Ishikawa (cell line): ENCODE data around the gene MYO7B.

Source experiments
- CEBPB ChIP-seq: IDR thresholded peaks from 2 replicates; pipeline ENCODE4 v1.6.1; 2012
- CREB1 ChIP-seq: IDR thresholded peaks from 2 replicates; pipeline ENCODE4 v1.6.1; 2012; ENCODE audit warnings: low read depth
- EGR1 ChIP-seq: IDR thresholded peaks from 2 replicates; pipeline ENCODE4 v1.6.1; 2012
- EP300 ChIP-seq: IDR thresholded peaks from 2 replicates; pipeline ENCODE4 v1.6.1; 2012; ENCODE audit warnings: borderline replicate concordance
- FOXM1 ChIP-seq: IDR thresholded peaks from 2 replicates; pipeline ENCODE4 v1.6.1; 2012; ENCODE audit warnings: low read depth, borderline replicate concordance
- MAX ChIP-seq: IDR thresholded peaks from 2 replicates; pipeline ENCODE4 v1.6.1; 2012
- NFIC ChIP-seq: IDR thresholded peaks from 2 replicates; pipeline ENCODE4 v1.6.1; 2012
- RAD21 ChIP-seq: IDR thresholded peaks from 2 replicates; pipeline ENCODE4 v1.6.1; 2012; ENCODE audit warnings: low read depth
- REST ChIP-seq: IDR thresholded peaks from 2 replicates; pipeline ENCODE4 v1.6.1; 2012; ENCODE audit warnings: low read depth, mild to moderate bottlenecking
- TAF1 ChIP-seq: IDR thresholded peaks from 2 replicates; pipeline ENCODE4 v1.6.1; 2012; ENCODE audit warnings: low read depth, mild to moderate bottlenecking
- TCF12 ChIP-seq: IDR thresholded peaks from 2 replicates; pipeline ENCODE4 v1.6.1; 2012; ENCODE audit warnings: low read depth
- TEAD4 ChIP-seq: IDR thresholded peaks from 2 replicates; pipeline ENCODE4 v1.6.1; 2012
- USF1 ChIP-seq: IDR thresholded peaks from 2 replicates; pipeline ENCODE4 v1.6.1; 2012
- YY1 ChIP-seq: IDR thresholded peaks from 2 replicates; pipeline ENCODE4 v1.6.1; 2012; ENCODE audit warnings: low read depth
- ZBTB7A ChIP-seq: IDR thresholded peaks from 2 replicates; pipeline ENCODE4 v1.6.1; 2012; ENCODE audit warnings: low read depth

The MYO7B gene

GRCh38 chr2:127631997-127632581 lies 96.6 kb downstream of the MYO7B start:
- TF ChIP-seq TAF1 (no peak), ZBTB7A (no peak), TEAD4 (no peak), TCF12 (no peak), CEBPB (no peak), EGR1 (no peak), MAX (no peak), CREB1 (no peak), RAD21 (no peak), USF1 (no peak), REST (no peak), YY1 (no peak)

- TF ChIP-seq EGR1 (no peak), ZBTB7A (no peak), CEBPB (no peak), TAF1 (no peak), TEAD4 (no peak), NFIC (no peak), MAX (no peak), FOXM1 (no peak), YY1 (no peak), RAD21 (no peak), CREB1 (no peak), EP300 (no peak)
Observed at GRCh38 chr2:127632592-127633489, 97.4 kb downstream of the MYO7B start.

GRCh38 chr2:127633556-127634065 lies 98.1 kb downstream of the MYO7B start:
- TF ChIP-seq MAX (no peak), USF1 (no peak), TCF12 (no peak)

- TF ChIP-seq EGR1 (peak; percentile 55), TCF12 (no peak), CREB1 (no peak)
Observed at GRCh38 chr2:127634066-127634617, 98.7 kb downstream of the MYO7B start.

- TF ChIP-seq FOXM1 (no peak), CEBPB (no peak), YY1 (no peak), TCF12 (no peak), RAD21 (no peak), REST (no peak), TEAD4 (no peak), MAX (no peak), TAF1 (no peak), EGR1 (no peak), CREB1 (no peak), EP300 (no peak), ZBTB7A (no peak), USF1 (no peak), NFIC (no peak)
Observed at GRCh38 chr2:127634626-127635379, 99.3 kb downstream of the MYO7B start.
